HT1080 (cell line): ENCODE results near the gene SHCBP1. TPM values are rescaled to one million over a fixed set of nuclear protein-coding genes. Genes with fewer than 3 reads are reported as not detected.

ENCODE experiments used
- small RNA-seq: library from RNA; depleted of rRNA; stranded (forward); fragments of <200 nt; gene quantifications from one replicate; pipeline ENCODE3, GENCODE V24; 2014
- total RNA-seq: library from RNA; depleted of rRNA; stranded (reverse); fragments of >200 nt; shearing (Covaris generic); gene quantifications from 2 replicates; pipeline ENCODE4 v1.2.3, GENCODE V29; 2014; rRNA removed

The SHCBP1 gene
- total RNA-seq, 1 experiment from 2014 or later, result 38.1 TPM

Small RNA genes lying within 50 kb of the gene (small RNA-seq; reads per million reads assigned to genes)
- not detected for gene RNU6-845P

Other genes starting within 250 kb of the SHCBP1 start
- 58.9 and 66.1 TPM in 2 replicates for gene VPS35, start 67.8 kb upstream of the SHCBP1 start, total RNA-seq
- gene ORC6, start 68.3 kb upstream of the SHCBP1 start, total RNA-seq, result 44.9 and 47.7 TPM in 2 replicates
- 0.17 and 0.19 TPM in 2 replicates for gene MYLK3, start 127.0 kb upstream of the SHCBP1 start, total RNA-seq
- 3.5 and 5.6 TPM in 2 replicates for gene C16orf87, start 209.8 kb upstream of the SHCBP1 start, total RNA-seq